SK-N-SH treated with all-trans-retinoic acid at 6 μM for 48 hours (cell line): Measurements from ENCODE around the gene VPS25.

Experiments
- CSRNP3 ChIP-seq: fragments of 250-450 bp; sonication (Bioruptor Pico); IDR thresholded peaks from 2 replicates; pipeline ENCODE4 v1.5.1; 2021; ENCODE audit warnings: mild to moderate bottlenecking, moderate library complexity
- TF ChIP-seq, protein P1 (sequence below): fragments of 250-450 bp; sonication (Bioruptor Pico); IDR thresholded peaks from 2 replicates; pipeline ENCODE4 v1.8.0; 2021; ENCODE audit warnings: low read depth, mild to moderate bottlenecking, moderate library complexity, borderline replicate concordance

GRCh38 chr17:42748908-42749798 lies 24.1 kb upstream of the VPS25 start:
- TF ChIP-seq CSRNP3 = no peak
- TF ChIP-seq, protein P1, sequence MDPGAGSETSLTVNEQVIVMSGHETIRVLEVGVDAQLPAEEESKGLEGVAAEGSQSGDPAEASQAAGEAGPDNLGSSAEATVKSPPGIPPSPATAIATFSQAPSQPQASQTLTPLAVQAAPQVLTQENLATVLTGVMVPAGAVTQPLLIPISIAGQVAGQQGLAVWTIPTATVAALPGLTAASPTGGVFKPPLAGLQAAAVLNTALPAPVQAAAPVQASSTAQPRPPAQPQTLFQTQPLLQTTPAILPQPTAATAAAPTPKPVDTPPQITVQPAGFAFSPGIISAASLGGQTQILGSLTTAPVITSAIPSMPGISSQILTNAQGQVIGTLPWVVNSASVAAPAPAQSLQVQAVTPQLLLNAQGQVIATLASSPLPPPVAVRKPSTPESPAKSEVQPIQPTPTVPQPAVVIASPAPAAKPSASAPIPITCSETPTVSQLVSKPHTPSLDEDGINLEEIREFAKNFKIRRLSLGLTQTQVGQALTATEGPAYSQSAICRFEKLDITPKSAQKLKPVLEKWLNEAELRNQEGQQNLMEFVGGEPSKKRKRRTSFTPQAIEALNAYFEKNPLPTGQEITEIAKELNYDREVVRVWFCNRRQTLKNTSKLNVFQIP (CRISPR knock-in tag) = no peak
